MV-4-11 (cell line): ENCODE measurements around the gene ACSF3.
"Not testable (repeated sequence)": the region's sequence is repeated elsewhere in the genome, so short reads cannot be mapped to it uniquely, and the experiment has no call there.

Experiments used
- DNase-seq: peaks from one replicate; lab custom pipeline; 2025; lab: John Stamatoyannopoulos, UW

Gene ACSF3

DNA sequence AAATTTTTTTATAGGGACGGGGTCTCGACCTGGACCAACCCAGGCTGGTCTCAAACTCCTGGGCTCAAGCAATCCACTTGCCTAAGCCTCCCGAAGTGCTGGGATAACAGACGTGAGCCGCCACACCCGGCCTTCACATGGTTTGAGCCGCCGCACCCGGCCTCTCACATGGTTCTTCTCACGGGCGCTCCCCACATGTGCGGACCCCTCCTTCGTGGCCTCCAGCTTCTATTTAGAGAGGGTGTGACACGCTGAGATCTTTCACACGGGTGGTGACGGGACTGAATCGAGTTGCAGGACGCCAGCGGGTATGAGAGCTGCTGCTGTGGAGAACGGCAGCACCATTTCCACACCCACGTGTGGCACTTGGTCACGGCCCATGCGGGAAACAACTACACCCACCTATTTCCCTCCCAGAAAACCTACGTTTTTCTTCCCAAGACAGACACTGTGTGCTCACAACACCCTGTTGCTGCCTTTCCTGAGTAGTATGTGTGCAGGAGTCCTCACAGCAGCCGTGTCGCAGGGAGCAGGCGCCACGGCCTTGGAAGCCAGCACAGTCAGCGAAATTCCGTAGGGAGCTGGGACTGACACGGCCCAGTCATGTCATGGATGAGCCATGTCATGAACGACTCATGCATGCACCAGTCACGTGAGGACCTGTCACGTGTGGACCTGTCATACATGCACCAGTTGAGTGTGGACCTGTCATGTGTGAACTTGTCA, 20.1 kb upstream of the ACSF3 start:
- DNase-seq = no peak

DNA sequence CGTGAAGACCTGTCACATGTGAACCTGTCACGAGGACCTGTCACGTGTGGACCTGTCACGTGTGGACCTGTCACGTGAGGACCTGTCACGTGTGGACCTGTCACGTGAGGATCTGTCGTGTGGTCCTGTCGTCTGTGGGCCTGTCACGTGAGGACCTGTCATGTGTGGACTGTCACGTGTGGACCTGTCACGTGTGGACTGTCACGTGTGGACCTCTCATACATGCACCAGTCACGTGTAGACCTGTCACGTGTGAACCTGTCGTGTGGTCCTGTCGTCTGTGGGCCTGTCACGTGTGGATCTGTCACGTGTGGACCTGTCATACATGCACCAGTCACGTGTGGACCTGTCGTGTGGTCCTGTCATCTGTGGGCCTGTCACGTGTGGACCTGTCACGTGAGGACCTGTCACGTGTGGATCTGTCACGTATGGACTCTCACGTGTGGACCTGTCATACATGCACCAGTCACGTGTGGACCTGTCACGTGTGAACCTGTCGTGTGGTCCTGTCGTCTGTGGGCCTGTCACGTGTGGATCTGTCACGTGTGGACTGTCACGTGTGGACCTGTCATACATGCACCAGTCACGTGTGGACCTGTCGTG, 19.5 kb upstream of the ACSF3 start:
- DNase-seq = not testable (repeated sequence)

DNA sequence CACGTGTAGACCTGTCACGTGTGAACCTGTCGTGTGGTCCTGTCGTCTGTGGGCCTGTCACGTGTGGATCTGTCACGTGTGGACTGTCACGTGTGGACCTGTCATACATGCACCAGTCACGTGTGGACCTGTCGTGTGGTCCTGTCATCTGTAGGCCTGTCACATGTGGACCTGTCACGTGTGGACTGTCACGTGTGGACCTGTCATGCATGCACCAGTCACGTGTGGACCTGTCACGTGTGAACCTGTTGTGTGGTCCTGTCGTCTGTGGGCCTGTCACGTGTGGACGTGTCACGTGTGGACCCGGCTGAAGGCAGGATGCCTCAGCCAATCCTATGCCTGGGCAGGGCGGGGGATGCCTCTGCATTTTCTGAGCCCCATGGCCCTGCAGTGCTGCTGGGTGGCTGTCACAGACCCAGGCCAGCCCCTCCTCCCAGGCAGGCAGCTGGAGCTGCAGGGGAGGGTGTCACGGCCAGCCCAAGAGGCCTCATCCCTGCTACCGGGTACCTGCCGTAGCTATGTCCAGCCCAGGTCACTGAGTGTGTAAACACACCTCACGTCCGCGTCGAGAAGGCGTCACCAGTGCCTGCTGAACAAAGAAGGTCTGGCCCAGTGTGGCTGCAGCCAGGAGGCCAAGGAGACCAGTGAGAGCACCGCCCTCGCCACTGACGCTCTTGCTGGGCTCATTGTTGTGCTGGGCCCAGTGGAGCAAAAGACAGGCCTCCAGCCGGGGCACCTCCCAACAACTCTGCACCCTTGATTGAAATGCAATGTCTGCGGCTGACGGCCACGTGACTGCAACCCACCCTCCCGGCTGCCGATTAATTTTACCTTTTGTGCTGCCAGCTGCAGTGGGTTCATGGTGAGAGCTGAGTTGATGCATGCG, 18.6 kb upstream of the ACSF3 start:
- no peak for DNase-seq

DNA sequence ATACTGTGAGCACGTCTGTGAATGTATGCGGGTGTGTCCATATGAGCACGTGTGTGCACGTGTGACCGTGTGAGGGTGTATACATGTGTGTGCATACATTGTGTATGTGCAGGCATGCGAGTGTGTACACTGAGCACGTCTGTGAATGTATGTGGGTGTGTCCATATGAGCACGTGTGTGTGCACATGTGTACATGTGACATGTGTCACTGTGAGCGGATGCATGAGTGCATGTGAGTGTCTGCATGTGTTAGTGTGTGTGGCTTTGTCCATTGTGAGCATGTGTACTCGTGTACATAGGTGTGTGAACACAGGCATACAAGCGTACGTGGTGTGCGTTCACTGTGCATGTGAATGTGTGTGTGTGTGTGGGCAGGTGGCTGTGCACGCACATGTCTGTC, 17.5 kb upstream of the ACSF3 start:
- DNase-seq = no peak

DNA sequence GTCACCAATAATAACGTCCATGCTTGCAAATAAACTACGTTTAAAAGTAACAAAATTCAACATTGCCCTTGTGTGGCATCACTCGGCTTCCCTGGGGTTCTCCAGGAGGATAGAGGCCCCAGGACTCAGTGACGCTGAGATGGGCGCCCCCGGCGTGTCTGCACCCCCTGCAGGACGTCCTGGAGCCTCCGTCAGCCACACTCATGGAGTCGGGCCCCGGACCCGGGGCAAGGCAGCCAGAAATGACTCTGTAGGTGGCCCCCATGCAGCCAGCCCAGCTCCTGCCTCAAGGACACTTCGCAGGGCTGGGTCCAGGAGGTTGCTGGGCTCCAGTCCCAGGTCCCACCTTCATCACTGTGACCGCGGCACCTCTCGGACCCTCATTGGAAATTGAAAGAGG, 16.6 kb upstream of the ACSF3 start:
- no peak for DNase-seq

DNA sequence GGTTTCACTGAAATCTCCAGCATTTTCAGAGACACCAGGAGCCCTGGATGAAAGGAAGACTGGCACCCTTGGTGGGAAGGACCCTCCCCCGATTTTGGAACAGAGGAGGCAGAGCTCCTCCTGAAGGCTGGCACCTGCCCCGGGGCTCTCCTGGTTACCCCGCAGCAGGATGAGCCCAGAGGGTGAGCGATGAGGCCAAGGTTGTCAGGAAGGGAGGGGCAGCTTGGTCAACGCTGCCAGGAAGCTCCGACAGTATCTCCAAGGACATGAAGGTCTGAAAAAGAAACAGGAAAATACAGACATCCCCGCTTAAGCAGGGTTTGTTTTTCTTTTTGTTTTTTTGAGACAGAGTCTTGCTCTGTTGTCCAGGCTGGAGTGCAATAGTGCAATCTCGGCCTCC, 15.5 kb upstream of the ACSF3 start:
- no peak for DNase-seq

DNA sequence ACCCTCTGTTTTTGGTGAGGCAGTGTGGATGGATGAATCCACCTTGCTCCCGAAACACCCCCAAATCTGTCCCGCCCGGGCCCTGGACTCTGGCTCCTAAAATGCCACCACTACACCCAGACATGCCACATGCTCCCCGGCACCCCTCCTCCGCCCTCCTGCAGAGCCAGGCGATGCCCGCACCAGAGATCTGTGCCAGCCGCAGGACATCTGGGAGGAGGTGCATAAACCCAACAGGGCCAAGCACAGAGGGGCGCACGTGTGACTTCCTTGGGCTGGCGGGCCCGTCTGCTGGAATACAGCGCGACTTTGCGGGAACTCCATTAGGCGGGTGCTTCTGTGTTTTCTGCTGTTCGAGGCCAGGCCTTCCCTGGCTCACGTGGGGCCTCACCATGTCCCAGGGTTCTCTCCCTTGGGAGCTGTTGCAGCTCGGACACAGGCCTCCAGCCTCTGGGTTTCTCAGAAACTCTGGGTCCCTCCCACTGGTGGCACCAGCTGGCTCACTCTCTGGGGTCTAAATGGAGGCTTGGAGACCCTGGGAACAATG, 14.1 kb upstream of the ACSF3 start:
- DNase-seq = no peak

DNA sequence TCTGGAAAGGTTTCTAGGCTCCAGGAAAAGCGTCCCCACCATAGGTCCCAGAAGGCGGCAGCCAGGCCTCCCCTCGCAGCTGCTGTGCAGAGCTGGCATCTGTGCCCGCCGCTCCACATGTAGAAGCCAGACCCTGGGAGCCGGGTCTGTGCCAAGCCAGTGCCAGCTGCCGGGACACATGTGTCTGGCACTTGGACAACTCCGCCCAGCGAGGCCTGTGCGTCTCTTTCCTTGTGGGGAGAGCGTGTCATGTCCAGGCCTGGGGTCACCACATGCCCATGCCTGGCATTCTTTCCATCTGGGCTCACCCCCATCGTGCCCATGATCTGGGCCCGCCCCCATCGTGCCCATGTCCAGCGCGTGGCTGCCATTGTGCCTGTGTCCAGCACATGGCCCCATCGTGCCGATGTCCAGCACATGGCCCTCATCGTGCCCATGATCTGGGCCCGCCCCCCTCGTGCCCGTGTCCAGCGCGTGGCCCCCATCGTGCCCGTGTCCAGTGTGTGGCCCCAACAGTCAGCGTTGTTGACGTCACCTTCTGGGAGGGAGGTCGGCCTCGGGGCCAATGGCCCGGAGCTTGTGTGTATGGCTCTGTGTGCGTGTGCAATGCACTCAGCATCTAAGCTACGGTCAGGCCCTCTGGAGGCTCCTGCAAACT, 13.3 kb upstream of the ACSF3 start:
- no peak for DNase-seq

DNA sequence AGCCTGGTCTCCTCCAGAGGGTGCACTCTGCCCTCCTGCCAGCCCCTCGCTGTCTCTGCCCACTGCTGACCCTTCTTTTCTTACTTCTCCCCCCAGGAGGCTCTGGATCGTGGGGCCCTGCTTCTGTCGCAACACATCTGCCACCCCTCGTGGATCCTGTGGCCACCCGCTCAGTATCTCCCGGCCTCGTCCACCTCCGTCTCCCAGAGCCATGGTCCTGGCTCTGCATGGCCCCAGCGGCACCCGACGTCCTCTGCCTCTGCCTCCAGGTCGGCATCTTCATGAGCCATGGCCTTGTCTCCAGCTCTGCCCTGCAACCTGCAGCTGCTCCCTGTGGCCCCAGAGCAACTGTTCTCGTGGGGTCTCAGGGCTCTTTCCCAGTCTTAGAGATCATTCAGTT, 12.1 kb upstream of the ACSF3 start:
- DNase-seq = no peak

DNA sequence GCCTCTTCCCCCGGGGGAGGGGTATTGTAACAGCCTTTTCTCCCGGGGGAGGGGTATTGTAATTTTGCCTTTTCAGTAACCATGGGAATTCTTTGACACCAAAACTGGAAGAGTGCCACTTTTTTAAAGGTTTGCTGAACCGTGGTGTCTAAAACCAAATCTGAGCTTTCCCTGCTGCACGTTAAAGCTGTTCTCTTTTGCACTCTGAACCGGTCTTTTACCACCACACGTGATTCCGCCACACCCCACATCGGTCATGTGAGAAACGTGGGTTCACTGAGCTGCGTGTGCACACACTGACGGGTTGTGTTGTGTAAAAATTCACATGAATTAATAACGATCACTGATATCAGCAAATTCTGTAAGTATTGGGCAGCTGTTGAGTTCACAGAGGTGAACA, 9.2 kb upstream of the ACSF3 start:
- no peak for DNase-seq

DNA sequence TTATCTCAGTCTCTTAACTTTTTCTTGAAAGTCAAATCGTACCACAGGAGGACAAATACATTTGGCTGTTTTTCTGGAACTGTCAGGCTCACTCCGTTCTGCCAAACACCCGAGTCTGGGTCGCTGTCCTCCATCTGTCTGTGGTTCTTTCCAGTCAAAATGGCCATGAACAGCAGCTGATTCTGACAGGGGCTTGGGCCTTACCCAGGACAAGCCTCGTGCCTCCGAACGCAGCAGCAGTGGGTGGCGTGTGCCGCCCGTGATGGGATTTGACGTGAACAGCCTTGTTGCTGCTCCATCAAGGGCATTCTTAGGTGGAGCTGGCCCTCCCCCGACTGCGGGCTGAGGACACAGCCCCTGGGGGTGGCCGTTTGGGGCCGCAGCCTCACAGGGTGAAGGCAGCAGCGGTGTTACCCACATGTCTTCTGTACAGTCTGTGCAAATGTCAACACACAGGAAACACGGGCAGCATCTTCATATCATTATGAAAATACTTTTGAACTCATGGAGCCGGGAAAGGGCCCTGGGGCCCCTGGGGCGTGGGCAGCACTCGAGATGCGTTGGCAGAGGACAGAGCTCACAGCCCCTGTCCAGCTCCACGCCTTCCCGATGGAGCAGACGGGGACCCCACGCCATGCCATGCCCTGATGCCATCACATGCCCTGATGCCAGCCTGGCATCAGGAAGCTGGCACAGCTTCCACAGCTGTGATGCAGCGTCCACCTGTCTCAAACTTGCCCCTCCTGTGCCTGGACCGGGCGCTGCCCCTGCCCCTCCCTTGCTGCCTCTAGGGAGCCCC, 8.6 kb upstream of the ACSF3 start:
- no peak for DNase-seq

DNA sequence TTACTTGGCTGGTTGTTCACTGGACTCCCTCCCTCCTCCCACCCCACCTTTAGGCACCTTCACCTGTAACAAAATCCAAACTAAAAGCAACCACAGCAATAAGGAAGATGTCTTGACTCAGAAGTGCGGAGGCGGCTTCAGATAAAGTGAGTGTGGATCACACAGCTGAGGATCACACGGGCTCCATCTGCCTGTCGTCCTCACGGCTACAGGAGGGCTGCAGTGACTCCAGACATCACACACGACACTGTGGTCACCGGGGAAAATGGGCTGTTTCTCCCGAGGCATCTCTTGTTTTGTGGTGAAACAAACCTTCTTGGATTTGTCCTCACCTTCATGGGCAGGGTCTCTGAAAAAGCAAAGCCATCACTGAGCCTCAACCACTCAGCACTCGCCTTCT, 7.9 kb upstream of the ACSF3 start:
- DNase-seq = no peak

DNA sequence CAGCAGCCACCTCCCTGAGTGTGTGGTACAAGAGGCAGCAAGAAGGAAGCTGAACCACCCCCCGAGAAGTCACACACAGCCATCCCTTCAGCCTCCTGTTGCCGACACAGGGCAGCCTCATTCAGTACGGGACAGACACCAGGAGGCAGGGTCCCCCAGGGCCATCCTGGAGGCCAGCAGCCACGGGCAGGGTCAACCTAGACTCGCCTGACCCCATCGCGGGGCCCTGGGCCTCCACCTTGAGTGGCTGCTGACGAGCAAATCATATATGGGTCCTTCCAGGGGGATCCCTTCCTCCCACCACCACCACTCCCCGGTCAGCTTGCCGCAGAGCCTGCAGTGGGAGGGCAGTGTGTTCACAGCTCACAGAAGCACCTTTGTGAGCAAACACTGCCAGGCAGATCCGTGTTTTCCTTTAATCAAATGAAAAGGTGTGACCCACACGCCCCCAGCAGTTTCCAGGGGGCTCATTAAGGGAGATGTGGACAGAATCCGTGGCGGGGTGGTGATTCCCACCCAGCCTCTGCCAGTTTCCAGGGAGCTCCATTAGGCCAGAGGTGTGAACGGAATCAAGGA, 5.6 kb upstream of the ACSF3 start:
- DNase-seq = no peak

DNA sequence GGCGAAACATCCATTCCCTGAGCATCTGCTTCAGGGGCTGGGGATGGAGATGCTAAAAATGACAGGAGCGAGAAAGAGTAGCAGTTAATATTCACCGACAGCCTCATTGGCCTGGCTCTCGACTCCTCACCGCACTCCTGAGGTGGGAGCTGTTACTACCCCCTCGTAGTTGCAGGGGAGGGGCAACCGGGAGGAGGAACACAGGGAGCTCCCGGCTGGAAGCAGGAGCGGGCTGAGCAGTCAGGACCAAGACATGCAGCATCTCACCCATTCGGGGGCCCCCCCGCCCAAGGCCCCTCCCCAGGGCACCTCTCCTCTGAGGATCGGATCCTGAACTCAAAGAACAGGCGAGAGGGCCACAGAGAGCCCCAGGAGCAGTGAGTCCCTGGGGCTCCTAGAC, 4.5 kb upstream of the ACSF3 start:
- no peak for DNase-seq

DNA sequence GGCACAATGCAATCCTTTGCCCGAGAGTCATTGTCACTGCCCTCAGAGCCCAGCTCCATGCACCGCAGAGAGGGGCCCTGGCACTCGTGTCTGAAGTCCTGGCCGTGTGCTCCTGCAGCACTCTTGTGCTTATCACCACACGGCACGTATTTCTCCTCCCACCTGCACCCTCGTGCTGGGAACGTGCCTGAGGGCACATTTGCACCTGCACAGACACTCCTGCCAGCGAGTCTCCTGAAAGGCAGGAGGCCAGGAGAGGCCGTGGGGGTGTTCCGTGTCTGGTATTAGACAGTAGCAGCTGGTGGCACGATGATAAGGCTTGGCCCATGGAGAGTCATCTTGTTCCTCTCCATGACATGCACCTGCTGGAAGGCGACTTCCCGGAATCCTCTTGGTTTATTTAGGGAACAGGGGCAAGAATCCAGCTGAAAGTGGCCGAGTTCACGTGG, 3.4 kb upstream of the ACSF3 start:
- no peak for DNase-seq

DNA sequence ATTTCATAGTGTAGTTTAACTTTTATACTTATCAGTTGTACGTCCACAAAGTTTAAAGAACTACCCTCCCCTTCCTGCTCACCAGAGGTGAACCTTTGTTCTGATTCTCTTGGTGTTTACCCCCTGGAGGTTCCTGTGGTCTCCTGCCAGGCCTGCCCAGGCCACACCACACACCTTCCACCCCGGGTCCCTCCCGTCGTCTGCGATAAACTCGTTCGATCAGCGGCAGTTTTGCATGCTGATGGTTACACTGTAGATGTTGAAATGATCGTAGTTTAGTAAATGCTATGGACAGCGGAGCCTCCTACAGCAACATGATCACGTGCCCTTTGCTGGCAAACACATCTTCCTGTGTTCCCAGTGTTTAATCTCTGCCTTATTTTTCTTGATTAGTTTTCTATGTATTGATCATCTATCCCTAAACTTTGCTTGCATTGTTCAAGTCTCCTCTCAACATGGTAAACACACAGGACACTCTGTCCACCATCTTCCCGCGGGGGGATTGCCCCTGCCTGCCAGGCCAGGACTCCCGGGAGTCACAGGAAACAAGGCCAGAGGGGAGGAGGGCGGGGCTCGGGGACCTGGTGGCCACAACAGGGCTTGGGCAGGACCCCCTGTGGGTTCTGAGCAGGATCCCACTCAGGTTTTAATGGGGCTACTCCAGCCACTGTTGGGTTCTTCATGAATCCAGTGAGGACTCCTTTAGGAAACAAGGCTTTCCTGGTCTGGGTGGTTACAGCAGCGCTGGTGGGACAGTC, 2.8 kb upstream of the ACSF3 start:
- no peak for DNase-seq

DNA sequence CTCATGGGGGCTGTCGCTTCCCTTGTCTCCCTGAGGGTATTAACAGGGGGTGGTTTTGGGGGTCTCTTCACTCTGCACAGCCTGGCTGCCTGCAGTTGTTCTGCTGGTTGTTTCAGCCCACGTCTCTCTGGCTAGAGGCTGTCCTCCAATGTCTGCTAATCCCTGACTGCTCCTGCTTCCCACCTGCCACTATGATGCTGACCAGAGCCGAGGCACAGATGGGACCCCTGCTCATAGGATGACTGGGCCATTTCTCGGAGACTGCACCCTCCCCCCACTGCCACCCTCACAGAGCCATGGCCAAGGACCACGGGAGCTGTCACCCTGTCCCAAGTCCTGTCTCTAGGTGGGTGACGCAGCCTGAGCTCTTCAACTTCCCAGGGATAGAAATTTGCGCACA, 1.6 kb upstream of the ACSF3 start:
- no peak for DNase-seq

DNA sequence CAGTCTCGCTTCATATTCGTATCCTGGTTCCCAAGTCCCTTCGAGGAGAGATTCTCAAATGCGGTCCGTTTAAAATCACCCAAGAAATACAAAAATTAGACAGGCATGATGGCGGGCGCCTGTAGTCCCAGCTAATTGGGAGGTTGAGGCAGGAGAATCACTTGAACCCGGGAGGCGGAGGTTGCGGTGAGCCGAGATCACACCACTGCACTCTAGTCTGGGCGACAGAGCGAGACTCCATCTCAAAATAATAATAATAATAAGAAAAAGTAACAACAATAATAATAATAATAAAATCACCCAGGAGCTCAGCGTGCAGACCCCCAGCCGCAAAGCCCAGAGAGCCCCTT, 425 bp upstream of the ACSF3 start:
- not testable (repeated sequence) for DNase-seq

DNA sequence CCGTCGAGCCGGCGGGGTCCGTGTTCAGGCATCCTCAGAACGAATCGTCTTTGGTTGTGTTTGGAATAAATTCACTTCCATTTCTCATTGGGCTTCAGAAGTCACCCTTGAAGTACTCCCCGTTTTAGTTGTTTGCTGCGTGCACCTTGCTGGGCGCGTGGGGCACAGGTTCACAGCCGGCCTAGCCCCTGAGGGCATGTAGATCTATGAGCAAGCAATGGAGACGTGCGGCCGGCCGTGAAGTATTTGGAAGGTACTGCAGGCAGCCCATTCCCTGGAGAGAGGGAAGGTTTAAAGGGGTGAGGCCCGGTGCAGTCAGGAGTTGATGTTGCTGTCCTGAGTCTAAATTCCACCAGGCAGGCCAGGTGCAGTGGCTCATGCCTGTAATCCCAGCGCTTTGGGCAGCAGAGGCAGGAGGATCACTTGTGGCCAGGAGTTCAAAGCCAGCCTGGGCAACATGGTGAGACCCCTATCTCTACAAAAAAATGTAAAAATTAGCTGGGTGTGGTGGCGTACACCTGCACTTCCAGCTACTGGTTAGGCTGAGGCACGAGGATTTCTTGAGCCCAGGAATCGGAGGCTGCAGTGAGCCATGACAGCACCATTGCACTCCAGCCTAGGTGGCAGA, 714 bp downstream of the ACSF3 start:
- DNase-seq = no peak

DNA sequence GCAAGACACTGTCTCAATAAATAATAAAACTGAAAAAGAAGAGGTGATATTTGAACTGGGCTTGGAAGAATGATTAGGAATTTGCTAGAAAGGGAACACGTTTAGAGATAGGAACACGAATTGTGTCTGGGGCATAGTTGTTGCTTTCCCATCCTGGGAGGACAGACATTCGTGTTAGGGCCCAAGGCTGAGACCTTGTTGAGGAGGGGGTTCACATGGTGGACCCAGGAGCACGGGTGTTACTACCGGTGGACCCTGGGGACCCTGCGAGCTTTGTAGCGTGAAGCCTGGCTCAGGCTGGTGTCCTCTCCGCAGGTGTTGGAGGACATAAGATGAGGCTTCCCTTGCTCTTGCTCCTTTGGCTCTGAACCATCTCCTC, 1.2 kb downstream of the ACSF3 start:
- no peak for DNase-seq
